HepG2 (cell line): Measurements from ENCODE around the gene QRICH2. TPM values are rescaled to one million over a fixed set of nuclear protein-coding genes. Genes with fewer than 3 reads are reported as not detected.

Experiments
- ATF1 ChIP-seq: IDR thresholded peaks from 2 replicates; pipeline ENCODE4 v1.6.1; 2016; ENCODE audit warnings: mild to moderate bottlenecking, control low read depth
- HHEX ChIP-seq: IDR thresholded peaks from 2 replicates; pipeline ENCODE4 v1.6.1; 2016; ENCODE audit warnings: control low read depth
- KLF16 ChIP-seq, 2 experiments: sonication (generic) in 1 of 2; formaldehyde crosslinking in 1 of 2; IDR thresholded peaks; 2 replicates each; pipeline versions ENCODE4 v1.6.1 to v1.8.0; 2016 to 2023; ENCODE audit warnings: missing genetic modification reagents in 2 of 2, missing compliant biosample characterization in 1 of 2
- PTBP1 ChIP-seq: fragments of 200-400 bp; formaldehyde crosslinking; IDR thresholded peaks from 2 replicates; pipeline ENCODE4 v1.6.1; 2018; ENCODE audit warnings: low read length, low read depth; ENCODE audit not compliant: poor library complexity, severe bottlenecking
- SOX6 ChIP-seq, 2 experiments: fragments of 450-650 bp in 1 of 2; sonication (generic) in 1 of 2; formaldehyde crosslinking in 1 of 2; IDR thresholded peaks; 2 replicates each; pipeline versions ENCODE4 v1.4.0 to v1.6.1; 2017 to 2020; ENCODE audit warnings: antibody characterized with exemption in 1 of 2, mild to moderate bottlenecking in 1 of 2, missing genetic modification reagents in 1 of 2
- ZMYM4 ChIP-seq: sonication (generic); formaldehyde crosslinking; IDR thresholded peaks from 2 replicates; pipeline ENCODE4 v1.8.1; 2023; ENCODE audit warnings: mild to moderate bottlenecking, missing genetic modification reagents
- ZNF12 ChIP-seq: sonication (generic); formaldehyde crosslinking; IDR thresholded peaks from 2 replicates; pipeline ENCODE4 v1.5.0; 2020; ENCODE audit warnings: missing genetic modification reagents
- ZNF326 ChIP-seq: sonication (generic); formaldehyde crosslinking; IDR thresholded peaks from 2 replicates; pipeline ENCODE4 v1.4.0; 2020; ENCODE audit warnings: missing genetic modification reagents, borderline replicate concordance
- ZNF335 ChIP-seq: sonication (generic); formaldehyde crosslinking; IDR thresholded peaks from 2 replicates; pipeline ENCODE4 v1.4.0; 2020; ENCODE audit warnings: missing genetic modification reagents
- ZNF367 ChIP-seq: sonication (generic); formaldehyde crosslinking; IDR thresholded peaks from 2 replicates; pipeline ENCODE4 v1.4.0; 2020; ENCODE audit warnings: missing genetic modification reagents, borderline replicate concordance
- ZNF530 ChIP-seq: sonication (generic); formaldehyde crosslinking; IDR thresholded peaks from 2 replicates; pipeline ENCODE4 v1.5.0; 2020; ENCODE audit warnings: low read depth, mild to moderate bottlenecking, missing genetic modification reagents
- ZNF782 ChIP-seq: sonication (generic); formaldehyde crosslinking; IDR thresholded peaks from 2 replicates; pipeline ENCODE4 v1.4.0; 2020; ENCODE audit warnings: missing genetic modification reagents, mild to moderate bottlenecking, borderline replicate concordance
- ZNF83 ChIP-seq: sonication (generic); formaldehyde crosslinking; IDR thresholded peaks from 2 replicates; pipeline ENCODE4 v1.4.0; 2020; ENCODE audit warnings: missing genetic modification reagents, mild to moderate bottlenecking, borderline replicate concordance
- polyA plus RNA-seq, 8 experiments: library from polyadenylated mRNA; depleted of rRNA in 3 of 8; stranded (reverse) in 7 of 8; unstranded in 1 of 8; fragments of >200 nt; fragmentation: Illumina TruSeq in 4 of 8; extraction: Trizol in 4 of 8; gene quantifications; 2 replicates each; pipeline versions ENCODE4 v1.2.1 to v1.2.3, GENCODE V29; 2011 to 2016; ENCODE audit warnings: low read depth in 4 of 8, missing spikeins in 1 of 8, mixed read lengths in 1 of 8; ENCODE audit not compliant: insufficient read depth in 1 of 8
- total RNA-seq, 5 experiments: library from RNA; depleted of rRNA; stranded (reverse); fragments of >200 nt; fragmentation: Illumina TruSeq; extraction: Trizol; gene quantifications; 2 replicates each; pipeline ENCODE4 v1.2.3, GENCODE V29; 2016; ENCODE audit warnings: low read depth in 1 of 5
- TF ChIP-seq, protein P1 (sequence below): sonication (generic); formaldehyde crosslinking; IDR thresholded peaks from 2 replicates; pipeline ENCODE4 v1.5.0; 2020; ENCODE audit warnings: missing genetic modification reagents
- TF ChIP-seq, protein P2 (sequence below), 2 experiments: IDR thresholded peaks; 2 replicates each; pipeline ENCODE4 v1.6.1; 2011 to 2012; ENCODE audit warnings: low read length in 2 of 2, borderline replicate concordance in 1 of 2, low read depth in 1 of 2, mild to moderate bottlenecking in 1 of 2, moderate library complexity in 1 of 2
- TF ChIP-seq, protein P3 (sequence below): IDR thresholded peaks from 2 replicates; pipeline ENCODE4 v1.6.1; 2016; ENCODE audit warnings: low read depth, control low read depth
- TF ChIP-seq, protein P4 (sequence below): fragments of 450-650 bp; IDR thresholded peaks from 2 replicates; pipeline ENCODE4 v1.6.1; 2016

QRICH2 gene
- total and polyA plus RNA-seq, 2 of the 13 experiments (the other 11 are each of a cell fraction or from before 2014, with no cell fraction given): 3.7 to 5.7 TPM

DNA sequence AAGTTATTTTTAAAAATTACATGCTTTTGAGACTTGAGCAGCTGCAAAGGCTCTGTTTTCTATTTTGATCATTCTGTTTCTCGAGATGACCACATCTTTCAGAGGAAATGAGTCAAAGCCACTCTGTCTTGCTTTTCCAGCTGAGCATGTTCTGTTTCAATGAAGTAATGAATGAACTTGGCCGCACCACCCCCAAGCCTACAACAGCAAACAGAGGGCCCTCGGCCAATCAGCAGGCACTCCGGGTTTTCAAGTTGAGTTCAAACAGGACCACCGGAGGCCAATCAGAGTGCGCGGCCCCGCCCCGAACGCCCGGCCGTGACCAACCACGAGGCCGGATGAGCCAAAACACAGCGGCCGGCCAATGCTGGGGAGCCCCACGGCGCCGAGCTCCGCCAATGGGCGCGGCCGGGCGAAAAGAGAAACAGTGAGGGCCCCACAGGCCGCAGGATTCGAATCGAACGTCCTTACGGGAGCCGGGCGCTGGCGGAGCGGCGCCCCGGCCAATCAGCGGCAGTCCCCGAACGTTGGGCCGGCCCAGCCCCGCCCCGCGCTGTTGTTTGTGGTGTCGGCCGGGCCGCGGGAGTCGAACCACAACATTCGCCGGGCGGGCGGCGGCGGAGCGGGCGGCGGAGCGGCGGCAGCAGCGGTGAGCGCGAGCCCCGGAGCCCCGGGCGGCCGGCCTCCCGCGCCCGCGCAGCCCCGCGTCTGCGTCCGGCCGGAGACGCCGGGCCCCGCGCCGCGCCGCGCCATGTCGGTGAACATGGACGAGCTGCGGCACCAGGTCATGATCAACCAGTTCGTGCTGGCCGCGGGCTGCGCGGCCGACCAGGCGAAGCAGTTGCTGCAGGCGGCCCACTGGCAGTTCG is 43.1 kb downstream of the QRICH2 start, which contains the start of gene UBALD2 (continued):
- TF ChIP-seq PTBP1 (no peak), ZNF83 (CRISPR knock-in tag) (no peak), ZNF335 (CRISPR knock-in tag) (no peak), KLF16 (CRISPR knock-in tag; IDR thresholded peaks at IDR 0.05) (peak in 1 of 2 experiments; percentile 48; a peak in 1 of 4 replicates), ATF1 (CRISPR knock-in tag) (no peak), ZNF367 (CRISPR knock-in tag) (no peak), SOX6 (IDR thresholded peaks at IDR 0.05) (no peak), SOX6 (CRISPR knock-in tag; IDR thresholded peaks at IDR 0.05) (peak; percentile 64), ZNF326 (no peak), ZNF12 (CRISPR knock-in tag) (no peak), ZNF782 (CRISPR knock-in tag) (no peak), HHEX (CRISPR knock-in tag) (no peak), ZNF530 (CRISPR knock-in tag) (no peak), ZMYM4 (CRISPR knock-in tag) (peak; percentile 94)
- TF ChIP-seq, protein P1, sequence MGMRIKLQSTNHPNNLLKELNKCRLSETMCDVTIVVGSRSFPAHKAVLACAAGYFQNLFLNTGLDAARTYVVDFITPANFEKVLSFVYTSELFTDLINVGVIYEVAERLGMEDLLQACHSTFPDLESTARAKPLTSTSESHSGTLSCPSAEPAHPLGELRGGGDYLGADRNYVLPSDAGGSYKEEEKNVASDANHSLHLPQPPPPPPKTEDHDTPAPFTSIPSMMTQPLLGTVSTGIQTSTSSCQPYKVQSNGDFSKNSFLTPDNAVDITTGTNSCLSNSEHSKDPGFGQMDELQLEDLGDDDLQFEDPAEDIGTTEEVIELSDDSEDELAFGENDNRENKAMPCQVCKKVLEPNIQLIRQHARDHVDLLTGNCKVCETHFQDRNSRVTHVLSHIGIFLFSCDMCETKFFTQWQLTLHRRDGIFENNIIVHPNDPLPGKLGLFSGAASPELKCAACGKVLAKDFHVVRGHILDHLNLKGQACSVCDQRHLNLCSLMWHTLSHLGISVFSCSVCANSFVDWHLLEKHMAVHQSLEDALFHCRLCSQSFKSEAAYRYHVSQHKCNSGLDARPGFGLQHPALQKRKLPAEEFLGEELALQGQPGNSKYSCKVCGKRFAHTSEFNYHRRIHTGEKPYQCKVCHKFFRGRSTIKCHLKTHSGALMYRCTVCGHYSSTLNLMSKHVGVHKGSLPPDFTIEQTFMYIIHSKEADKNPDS: no peak
- TF ChIP-seq, protein P2, sequence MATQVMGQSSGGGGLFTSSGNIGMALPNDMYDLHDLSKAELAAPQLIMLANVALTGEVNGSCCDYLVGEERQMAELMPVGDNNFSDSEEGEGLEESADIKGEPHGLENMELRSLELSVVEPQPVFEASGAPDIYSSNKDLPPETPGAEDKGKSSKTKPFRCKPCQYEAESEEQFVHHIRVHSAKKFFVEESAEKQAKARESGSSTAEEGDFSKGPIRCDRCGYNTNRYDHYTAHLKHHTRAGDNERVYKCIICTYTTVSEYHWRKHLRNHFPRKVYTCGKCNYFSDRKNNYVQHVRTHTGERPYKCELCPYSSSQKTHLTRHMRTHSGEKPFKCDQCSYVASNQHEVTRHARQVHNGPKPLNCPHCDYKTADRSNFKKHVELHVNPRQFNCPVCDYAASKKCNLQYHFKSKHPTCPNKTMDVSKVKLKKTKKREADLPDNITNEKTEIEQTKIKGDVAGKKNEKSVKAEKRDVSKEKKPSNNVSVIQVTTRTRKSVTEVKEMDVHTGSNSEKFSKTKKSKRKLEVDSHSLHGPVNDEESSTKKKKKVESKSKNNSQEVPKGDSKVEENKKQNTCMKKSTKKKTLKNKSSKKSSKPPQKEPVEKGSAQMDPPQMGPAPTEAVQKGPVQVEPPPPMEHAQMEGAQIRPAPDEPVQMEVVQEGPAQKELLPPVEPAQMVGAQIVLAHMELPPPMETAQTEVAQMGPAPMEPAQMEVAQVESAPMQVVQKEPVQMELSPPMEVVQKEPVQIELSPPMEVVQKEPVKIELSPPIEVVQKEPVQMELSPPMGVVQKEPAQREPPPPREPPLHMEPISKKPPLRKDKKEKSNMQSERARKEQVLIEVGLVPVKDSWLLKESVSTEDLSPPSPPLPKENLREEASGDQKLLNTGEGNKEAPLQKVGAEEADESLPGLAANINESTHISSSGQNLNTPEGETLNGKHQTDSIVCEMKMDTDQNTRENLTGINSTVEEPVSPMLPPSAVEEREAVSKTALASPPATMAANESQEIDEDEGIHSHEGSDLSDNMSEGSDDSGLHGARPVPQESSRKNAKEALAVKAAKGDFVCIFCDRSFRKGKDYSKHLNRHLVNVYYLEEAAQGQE (IDR thresholded peaks at IDR 0.05; ENCODE audit: borderline replicate concordance in 1 of 2, low read depth in 1 of 2, low read length in 2 of 2): no peak
- TF ChIP-seq, protein P3, sequence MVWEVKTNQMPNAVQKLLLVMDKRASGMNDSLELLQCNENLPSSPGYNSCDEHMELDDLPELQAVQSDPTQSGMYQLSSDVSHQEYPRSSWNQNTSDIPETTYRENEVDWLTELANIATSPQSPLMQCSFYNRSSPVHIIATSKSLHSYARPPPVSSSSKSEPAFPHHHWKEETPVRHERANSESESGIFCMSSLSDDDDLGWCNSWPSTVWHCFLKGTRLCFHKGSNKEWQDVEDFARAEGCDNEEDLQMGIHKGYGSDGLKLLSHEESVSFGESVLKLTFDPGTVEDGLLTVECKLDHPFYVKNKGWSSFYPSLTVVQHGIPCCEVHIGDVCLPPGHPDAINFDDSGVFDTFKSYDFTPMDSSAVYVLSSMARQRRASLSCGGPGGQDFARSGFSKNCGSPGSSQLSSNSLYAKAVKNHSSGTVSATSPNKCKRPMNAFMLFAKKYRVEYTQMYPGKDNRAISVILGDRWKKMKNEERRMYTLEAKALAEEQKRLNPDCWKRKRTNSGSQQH (CRISPR knock-in tag): peak; percentile 98
- TF ChIP-seq, protein P4, sequence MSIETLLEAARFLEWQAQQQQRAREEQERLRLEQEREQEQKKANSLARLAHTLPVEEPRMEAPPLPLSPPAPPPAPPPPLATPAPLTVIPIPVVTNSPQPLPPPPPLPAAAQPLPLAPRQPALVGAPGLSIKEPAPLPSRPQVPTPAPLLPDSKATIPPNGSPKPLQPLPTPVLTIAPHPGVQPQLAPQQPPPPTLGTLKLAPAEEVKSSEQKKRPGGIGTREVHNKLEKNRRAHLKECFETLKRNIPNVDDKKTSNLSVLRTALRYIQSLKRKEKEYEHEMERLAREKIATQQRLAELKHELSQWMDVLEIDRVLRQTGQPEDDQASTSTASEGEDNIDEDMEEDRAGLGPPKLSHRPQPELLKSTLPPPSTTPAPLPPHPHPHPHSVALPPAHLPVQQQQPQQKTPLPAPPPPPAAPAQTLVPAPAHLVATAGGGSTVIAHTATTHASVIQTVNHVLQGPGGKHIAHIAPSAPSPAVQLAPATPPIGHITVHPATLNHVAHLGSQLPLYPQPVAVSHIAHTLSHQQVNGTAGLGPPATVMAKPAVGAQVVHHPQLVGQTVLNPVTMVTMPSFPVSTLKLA: peak; percentile 66; the same call in 1 of the 2 replicates
